Brain pericyte (primary cell): ENCODE data around the gene PRPF6.
"Not testable (repeated sequence)": the region's sequence is repeated elsewhere in the genome, so short reads cannot be mapped to it uniquely, and the experiment has no call there.

Source experiments
- DNase-seq: peaks from one replicate; pipeline ENCODE4 v3.0.0-alpha.2; 2012; ENCODE audit warnings: low read depth, low spot score

The PRPF6 gene

DNA sequence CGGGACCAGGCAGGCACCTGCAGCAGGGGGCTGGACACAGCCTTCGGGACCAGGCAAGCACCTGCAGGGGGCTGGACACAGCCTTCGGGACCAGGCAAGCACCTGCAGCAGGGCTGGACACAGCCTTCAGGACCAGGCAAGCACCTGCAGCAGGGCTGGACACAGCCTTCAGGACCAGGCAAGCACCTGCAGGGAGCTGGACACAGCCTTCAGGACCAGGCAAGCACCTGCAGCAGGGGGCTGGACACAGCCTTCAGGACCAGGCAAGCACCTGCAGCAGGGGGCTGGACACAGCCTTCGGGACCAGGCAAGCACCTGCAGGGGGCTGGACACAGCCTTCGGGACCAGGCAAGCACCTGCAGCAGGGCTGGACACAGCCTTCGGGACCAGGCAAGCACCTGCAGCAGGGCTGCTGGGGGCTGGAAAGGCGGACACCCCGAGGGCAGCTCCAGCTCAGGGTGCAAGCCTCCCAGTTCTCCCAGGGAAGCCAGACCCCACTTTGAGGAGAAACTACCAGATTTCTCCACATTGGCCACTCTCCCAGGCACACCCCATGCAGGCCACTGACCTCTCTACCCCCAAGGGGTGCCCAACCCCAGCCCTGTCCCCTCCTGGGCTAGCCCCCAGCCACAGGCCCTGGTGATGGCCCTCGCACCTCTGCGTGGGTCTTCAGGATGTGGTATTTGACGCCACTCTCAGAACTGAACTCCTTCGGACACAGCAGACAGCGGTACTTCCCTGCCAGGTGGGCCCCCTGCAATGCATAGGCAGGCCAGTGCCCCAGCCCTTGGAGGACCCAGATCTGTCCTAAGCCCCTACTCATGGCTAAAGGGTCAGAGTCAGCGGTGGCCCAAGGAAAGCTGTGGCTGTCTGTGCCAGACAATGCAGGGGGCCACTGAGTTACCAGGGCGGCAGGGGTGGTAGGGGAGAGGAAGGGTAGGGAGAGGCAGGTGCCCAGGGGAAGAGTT, 20.0 kb upstream of the PRPF6 start:
- not testable (repeated sequence) for DNase-seq

DNA sequence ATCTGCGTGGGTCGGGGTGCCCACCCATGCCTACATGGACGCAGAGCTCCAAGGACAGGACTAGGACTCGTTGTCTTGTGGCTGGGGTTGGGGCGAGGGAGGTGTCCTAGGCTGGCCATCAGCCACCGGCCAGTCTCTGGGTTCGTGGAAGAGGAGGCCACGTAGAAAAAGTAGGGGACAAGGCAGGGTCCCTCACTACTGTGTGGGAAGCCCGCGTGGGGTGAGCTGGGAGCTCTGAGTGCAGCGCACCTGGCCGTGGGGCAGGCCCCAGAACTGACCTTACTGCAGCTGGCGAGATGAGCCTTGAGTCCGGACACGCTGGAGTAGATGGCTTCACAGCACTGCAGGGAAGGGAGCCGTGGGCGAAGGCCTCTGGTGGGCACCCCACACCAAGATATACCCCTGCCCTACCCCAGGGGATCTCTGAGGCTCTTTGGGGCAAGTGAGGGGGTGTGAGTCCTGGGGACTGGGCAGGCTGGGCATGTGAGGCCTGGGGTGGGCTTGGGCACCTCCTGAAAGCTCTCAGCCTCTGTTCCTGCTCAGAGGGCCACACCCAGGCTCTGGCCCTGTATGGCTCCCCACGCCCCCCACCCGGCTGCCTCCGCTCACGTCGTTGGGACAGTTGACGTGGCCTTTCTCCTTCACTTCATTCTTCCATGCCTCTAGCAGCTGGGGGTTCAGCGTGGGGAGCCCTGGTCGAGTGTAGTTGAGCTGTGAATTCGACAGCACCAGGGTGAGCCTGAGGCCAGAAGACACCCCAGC, 19.1 kb upstream of the PRPF6 start:
- no peak for DNase-seq

DNA sequence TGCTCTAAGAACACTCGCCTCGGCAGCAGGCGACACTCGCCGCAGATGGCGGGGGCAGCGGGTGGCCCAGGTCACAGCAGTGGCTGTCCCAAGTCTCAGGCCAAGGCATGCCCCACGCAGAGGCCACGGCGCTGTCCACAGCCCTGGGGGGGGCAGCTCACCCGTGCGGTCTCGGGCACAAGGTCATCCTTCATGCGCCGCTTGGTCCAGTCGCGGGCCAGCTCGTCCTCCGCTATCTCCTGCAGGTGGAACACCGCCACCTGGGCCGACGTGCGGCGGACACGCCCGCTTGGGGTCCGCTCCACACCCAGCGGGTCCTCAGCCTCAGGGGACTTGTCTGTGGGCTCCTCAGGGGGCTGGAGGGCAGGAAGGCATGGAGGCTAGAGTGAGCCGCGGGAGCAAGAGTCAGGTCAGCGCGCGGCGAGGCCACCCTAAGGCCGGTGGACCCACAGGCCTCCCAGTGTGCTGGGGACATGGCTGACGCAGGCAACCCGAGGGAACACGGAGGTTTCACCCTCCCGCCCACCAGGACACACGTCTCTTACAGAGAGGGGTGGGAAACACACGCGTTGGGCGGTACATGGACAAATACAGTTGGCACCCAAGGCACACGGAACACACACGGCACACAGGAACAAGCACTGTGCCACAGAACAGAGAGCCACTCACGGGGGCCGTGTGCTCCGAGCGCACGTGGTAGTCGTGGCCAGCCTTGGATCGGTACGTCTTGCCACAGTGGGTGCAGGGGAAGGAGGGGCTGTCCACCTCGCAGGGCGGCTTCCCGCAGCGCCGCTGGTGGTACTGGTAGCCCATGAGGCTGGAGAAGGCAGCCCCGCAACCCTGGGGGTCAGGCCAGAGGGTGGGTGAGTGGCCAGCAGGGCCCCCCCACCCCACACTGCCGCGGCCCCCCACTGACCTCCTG, 18.2 kb upstream of the PRPF6 start:
- no peak for DNase-seq

DNA sequence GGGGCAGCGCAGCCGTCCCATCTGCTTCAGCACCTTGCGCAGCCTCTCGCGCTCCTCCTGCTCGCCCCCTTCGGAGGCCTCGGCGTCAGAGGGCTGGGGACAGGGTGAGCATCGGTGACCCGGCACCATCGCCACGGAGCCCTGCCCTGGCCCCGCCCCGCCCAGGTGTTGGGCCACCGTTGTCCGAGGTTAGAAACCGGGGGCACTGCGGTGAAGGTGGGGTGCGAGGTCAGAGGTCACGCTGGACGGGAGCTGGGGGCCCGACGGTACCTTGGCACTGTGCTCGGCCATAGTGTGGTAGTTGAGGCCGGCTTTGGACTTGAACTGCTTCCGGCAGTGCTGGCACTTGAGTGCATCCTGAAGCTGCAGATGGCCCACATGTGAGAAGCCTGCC, 17.6 kb upstream of the PRPF6 start:
- no peak for DNase-seq

DNA sequence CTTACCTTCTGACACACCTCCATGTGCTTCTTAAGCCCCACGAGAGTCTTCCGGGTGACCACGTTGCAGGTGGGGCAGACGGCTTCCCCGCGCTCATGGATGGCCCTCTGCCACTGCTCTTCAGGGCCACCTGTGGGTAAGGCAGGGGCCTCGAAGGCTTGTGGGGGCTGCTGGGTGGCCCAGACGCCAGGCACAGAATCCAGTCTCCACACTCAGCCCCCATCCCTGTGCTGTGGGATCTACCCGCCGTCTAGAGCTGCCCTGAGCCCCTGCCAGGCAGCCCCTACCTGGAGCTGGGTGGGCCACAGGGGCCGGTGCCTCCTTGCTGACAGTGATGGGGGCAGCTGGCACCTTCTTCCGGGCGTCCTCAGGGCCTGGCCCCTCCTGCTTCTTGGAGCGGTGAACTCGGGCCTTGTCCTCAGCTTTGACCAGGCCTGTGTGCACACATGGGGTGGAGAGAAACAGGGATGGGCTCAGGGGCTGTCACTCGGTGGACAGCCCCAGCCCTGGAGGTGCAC, 17.1 kb upstream of the PRPF6 start:
- DNase-seq, result no peak

DNA sequence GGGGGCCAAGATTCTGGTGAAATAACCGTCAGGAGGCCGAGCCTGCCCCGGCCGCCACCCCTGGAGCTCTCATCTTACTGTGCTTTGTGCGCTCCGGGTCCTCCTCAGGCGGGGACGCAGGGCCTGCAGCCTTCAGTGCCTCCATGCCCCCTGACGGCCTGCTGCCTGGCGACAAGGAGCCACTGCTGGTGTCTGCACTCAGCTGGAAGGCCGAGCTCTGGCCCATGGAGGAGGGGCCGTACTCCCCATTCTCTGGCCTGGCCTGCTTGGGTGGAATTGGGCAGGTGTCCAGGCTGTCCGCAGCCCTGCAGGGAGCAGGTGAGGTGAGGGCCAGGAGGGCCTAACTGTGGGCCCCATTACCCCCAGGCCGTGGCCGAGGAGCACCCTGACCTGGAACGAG, 16.5 kb upstream of the PRPF6 start:
- no peak for DNase-seq

DNA sequence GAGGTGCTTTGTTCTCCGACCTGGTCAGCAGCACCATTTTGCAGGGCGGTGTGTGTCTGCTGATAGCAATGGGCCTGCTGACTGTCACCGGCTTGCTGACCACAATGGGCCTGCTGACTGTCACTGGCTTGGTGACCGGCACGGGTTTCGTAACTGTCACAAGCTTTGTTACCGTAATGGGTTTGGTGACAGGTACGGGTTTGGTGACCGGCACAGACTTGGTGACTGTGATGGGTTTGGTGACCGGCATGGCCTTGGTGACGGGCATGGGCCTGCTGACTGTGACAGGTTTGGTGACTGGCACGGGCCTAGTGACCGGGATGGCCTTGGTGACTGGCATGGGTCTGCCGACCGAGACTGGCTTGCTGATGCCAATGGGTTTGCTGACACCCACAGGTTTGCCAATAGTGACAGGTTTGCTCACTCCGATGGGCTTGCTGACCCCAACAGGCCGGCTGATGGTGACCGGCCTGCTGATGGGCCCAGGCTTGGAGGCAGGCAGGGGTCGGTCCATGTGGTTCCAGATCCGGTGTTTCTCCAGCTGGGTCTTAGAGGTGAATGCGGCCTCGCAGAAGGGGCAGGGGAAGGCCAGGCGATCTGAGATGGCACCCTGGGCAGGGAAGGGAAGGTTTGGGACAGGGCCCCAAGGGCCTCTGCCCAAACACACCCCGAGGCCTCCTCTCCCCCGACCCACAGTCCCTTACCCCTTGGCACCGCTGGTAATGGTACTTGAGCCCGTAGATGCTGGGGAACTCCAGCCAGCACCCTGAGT, 14.6 kb upstream of the PRPF6 start:
- no peak for DNase-seq

DNA sequence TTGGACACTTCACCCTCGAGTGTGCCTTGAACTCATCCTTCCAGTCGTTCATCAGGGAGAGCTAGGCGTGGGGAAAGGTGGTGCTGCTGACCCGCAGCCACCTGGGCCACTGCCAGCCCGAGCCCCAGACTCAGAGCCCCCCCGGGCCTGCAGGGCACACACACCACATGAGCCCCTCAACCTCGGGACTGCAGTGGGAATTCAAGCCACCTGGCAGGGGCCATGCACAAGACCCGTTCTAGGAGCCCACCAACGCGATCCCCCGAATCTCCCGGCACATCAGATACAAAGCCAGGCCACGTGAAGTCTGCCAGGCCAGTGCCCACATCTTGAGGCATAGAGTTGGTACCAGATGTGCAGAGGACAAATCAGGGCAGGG, 14.0 kb upstream of the PRPF6 start:
- no peak for DNase-seq

DNA sequence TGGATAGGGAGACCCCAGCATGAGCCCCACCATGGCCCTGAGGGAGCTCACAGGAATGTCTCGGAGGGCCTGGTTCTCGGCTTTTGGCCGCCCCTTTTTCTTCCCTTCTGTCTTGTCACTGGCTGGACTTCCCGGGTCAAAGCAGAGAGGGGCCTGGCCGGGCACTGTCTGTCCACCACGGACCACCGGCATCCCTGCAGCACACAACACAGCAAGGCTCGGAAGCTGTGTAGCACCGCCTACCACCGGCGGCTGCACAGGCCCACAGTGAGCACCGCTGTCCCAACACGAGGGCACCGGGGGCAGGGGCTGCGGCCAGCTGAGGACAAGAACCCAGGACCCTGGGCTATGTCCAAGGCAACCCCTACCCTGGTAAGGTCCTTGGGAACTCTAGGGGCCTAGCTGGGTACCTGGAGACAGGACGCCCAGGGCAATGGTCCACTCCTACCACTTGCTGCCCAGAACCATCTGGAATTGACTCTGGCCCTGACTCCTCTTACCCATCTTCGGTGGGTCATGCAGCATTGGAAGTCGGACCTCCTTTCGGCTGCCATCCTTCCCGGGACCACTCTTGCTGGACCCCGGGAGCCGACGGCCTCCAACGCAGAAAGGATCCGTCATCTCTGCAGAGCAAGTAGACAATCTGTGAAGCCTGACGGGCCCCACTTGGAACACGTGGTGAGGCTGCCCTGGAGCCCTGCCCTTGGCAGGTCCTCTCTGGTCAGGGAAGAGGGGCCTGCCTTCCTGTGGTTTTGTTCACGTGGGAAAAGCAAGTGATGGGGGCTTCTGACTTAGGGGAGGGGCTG, 13.4 kb upstream of the PRPF6 start:
- no peak for DNase-seq

DNA sequence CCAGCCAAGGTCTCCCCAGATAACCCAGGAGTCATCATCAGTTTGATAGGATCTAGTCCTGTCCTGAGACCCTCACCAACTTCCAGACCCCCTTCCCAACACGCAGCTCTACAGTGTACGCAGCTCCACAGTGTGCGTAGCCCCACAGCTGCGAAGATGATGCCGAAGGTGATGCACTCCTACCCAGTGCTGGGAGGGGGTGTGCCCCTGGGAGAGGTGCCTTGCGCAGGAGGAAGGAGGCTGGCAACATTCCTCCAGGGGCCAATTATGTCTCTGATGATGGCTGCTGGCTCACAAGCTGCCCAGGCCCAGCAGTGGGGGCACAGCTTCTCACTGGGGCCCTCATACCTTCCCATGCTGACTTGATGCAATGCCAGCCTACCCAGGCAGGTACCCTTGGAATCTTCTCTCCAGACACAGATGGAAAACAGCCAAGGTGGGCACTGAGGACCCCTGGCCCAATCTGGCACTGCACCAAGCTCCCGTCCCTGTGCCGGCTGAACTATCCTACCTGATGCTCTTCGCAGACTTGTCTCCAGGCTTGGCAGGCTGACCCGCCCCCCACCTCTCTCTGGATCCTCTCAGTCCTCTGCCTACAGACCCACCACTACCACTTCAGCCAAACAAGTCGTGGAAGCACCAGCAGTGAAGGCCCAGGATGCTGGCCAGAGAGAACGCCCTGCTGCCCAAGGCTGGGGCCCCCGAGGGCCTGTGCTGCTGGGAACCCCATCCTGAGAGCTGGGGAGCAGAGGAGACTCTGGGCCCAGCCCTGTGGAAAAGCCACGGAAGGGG, 12.6 kb upstream of the PRPF6 start:
- DNase-seq, result no peak

DNA sequence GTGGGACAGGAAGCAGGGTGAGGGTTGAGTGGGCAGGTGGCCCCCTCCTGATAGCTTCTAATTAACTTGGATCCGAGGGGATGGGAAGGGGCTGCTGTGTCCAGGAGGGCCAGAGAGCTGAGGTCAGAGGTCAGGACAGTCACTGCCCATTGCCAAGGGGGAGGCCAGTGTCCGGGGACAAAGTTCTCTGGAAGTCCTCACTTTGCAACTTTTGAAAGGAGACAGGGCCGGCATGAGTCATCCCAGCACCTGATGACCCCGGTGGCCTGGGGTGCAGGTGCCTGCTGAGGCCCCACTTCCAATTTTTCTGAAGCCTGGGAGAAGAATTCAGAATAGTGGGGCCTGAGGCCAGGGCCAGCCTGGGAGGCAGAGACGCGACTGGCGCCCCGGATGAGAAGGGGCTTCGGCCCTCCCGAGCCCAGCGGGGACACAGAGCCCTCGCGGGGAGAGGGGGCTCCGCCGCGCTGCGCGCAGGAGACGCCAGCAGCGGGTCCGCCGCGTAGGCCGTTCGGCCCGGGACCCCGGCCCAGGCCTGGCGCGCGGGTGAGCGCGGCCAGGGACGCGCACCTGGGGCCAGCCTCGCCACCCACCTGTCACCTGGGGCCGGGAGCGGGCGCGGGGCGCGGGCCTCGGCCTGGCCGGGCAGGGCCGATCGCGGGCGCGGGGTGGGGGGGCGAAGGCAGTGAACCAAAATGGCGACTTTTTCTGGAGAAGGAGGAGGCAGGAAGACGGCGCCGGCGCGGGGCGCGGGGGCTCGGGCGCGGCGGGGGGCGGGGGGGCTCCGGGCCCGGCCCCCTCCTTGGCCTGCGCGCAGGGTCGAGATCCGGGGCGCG, 11.8 kb upstream of the PRPF6 start:
- no peak for DNase-seq

DNA sequence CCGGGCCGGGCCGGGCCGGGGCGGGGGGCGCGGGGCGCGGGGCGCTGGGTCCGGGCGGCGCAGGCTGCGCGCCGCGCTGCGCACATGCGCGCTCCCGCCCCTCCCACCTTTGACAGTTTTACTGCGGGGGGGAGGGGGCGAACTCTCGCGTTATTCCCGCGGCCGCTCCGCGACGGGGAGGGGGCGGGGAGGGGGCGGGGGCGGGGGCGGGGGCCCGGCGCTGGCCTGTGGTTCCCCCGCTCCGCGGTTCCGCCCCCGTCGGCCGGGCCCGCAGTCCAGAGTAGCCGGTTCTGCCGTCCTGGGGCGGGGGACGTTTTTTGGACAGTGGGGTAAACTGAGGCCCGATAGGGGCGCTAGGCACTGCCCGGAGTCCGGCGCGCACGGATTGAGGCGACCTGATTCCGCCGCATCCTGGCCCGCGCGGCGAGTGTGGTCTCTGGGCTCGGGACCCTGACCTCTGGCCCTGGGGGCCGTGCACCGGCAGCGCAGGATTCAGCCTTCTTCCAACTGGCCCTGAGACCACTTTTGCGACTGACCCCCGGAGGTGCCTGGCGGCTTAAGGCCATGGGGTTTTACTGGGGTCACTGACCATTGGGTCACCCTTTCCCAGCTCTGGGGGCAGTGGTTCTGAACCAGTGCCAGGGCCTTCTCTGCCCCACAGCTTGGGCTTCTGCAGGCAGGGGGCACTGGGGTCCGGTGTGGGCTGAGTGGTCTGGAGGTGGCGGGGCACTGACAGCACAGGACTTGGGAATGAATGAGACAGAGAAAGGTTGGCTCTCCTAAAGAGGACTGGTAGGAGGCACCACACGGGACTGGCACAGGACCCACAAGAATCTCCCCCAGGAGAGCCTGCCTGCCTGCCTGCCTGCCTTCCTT, 10.9 kb upstream of the PRPF6 start, which contains the start of gene ZNF512B:
TSS of gene ZNF512B (minus strand) at position 93 of the 876 bp plus-strand sequence. CDS start 1,980 bp downstream, outside the sequence.
- no peak for DNase-seq

DNA sequence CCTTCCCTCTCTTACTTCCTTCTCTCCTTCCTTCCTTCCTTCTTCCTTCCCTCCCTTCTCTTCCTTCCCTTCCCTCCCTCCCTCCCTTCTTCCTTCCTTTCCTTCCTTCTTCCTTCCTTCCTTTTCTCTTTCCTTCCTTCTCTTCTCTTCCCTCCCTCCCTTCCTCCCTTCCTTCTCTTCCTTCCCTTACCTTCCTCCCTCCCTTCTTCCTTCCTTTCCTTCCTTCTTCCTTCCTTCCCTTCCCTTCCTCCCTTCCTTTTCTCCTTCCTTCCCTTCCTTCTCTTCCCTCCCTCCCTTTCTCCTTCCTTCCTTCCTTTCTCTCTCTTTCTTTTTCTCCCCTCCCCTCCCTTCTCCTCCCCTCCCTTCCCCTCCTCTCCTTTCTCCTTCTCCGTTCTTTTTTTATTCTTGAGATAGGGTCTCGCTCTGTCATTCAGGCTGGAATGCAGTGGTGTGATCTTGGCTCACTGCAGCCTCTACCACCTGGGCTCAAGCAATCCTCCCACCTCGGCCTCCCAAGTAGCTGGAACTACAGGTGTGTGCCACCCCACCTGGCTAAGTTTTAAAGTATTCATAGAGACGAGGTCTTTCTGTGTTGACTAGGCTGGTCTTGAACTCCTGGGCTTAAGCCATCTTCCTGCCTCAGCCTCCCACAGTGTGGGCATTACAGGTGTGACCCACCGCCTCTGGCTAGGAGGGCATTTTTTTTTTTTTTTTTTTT, 10.1 kb upstream of the PRPF6 start:
- DNase-seq, result no peak

DNA sequence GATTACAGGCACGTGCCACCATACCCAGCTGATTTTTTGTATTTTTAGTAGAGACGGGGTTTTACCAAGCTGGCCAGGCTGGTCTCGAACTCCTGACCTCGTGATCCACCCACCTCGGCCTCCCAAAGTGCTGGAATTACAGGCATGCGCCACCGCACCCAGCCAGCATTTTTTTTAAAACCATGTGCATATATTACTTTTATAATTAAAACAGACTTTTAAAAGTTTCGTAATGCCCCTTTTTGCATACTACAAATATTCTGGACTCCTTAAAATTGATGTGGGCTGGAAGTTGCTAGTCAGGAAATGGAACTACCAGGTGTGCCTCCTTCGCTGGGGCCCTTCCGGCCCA, 9.0 kb upstream of the PRPF6 start:
- DNase-seq, result not testable (repeated sequence)

DNA sequence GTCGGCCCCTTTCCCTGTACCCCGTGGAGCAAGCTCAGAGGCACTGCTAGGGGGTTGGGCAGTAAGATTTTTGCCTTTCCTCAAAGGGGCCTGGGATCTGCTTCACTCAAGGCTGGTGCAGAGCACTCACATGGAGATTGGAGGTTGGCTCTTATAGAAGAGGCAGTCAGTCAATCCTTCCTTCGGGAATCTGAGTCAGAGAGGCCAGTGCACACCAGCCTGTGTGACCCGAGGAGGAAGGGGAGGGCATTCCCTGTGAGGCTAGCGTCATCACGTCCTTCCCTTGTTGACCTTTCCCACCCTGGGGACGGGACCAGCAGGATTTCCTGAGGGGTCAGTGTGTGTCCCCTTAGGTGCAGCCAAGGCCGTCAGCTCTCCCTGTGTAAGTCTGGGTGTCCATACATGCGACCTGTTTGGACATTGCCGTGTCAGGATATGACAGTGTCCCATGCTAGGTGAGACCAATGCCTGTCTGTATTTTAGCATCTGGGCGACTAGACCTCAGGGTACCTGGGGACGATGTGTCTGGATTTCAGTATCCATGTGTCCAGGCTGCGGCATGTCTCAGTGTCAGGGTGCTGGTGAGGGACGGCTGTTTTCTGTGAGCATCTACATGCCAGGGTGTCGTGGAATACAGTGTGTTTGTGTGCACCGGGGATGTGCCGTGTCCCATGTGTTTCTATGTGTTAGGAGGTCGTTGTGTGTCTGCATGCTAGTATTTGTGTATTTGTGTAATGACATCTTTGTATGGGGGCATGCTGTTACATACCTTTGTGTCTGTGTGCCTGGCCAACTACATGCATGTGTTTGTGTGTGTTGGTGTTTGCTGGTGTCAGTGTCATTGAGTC, 8.4 kb upstream of the PRPF6 start:
- DNase-seq, result no peak

DNA sequence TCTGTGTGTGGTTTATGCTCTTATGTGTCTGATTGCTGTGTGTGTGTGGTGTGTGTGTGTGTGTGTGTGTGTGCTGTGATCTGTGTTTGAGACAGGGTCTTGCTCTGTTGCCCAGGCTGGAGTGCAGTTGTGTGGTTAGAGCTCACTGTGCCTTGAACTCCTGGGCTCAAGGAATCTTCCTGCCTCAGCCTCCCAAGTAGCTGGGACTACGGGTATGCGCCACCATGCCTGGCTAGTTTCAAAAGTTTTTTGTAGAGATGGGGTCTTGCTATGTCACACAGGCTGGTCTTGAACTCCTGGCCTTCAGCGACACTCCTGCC, 7.8 kb upstream of the PRPF6 start:
- DNase-seq, result no peak
